Measurements from ENCODE around the gene CDH2. TPM values are rescaled to one million over a fixed set of nuclear protein-coding genes. Genes with fewer than 3 reads are reported as not detected.

Gene CDH2
- total and polyA plus RNA-seq, 2 experiments from 2014 or later: 81.8 to 117 TPM

- Histone ChIP-seq H3K36me3 (replicated peaks; ENCODE audit: insufficient read depth, low read depth) (no peaks in the 10 kb centered on the region), H3K27me3 (no peaks in the 10 kb centered on the region), H2AFZ (no peak overlapping the region), H3K27ac (no peak overlapping the region), H3K4me1 (ENCODE audit: insufficient read depth) (peaks cover 6% of the 10 kb centered on the region), H3K79me2 (peaks cover 7% of the 10 kb centered on the region), H4K20me1 (ENCODE audit: insufficient read depth, poor library complexity, severe bottlenecking) (no peaks in the 10 kb centered on the region), H3K4me3 (no peak overlapping the region), H3K9me2 (replicated peaks; ENCODE audit: insufficient read depth) (no peaks in the 10 kb centered on the region), H3K4me2 (no peak overlapping the region), H3K9me3 (ENCODE audit: low read depth) (no peaks in the 10 kb centered on the region)
- no peak for DNase-seq (ENCODE audit: low spot score)
- TF ChIP-seq CTCF (IDR thresholded peaks at IDR 0.05; ENCODE audit: poor library complexity) (no peak), EZH2phosphoT487 (IDR thresholded peaks at IDR 0.05; ENCODE audit: low read depth, severe bottlenecking, unreplicated experiment) (no peak), EZH2 (IDR thresholded peaks at IDR 0.05; ENCODE audit: borderline replicate concordance) (no peak)
These were observed 158.6 kb downstream of the CDH2 start for GRCh38 chr18:28018351-28018750.

DNA sequence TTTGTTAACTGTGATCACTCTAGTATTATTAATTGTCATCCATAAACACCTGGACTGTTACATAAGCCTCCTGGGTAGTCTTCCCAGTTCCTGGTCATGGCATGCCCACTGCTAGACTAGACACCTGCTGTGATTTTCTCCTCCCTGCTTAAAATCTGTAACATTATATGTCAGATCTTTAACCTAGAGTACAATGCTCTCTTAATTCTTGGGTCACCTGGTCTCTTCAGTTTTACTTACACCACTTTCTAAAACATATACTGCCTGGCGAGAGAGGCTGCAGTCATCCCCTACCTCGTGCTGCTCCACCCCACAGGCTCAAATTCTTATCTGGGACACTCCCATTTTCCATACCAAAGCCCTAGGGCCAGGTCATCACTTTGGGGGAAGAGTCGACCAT, 161.3 kb downstream of the CDH2 start:
- Histone ChIP-seq H3K36me3 (replicated peaks; ENCODE audit: insufficient read depth, low read depth) (no peaks in the 10 kb centered on the region), H3K27me3 (no peaks in the 10 kb centered on the region), H3K4me2 (no peak overlapping the region), H3K9me2 (replicated peaks; ENCODE audit: insufficient read depth) (no peaks in the 10 kb centered on the region), H2AFZ (no peak overlapping the region), H3K4me1 (ENCODE audit: insufficient read depth) (peaks cover 19% of the 10 kb centered on the region), H4K20me1 (ENCODE audit: insufficient read depth, poor library complexity, severe bottlenecking) (no peaks in the 10 kb centered on the region), H3K79me2 (peaks cover 7% of the 10 kb centered on the region), H3K4me3 (no peak overlapping the region), H3K9me3 (ENCODE audit: low read depth) (no peaks in the 10 kb centered on the region), H3K27ac (no peak overlapping the region)
- 74% methylated on average over 3 of the region's 3 CpGs for WGBS (ENCODE audit: low lambda C conversion rate, missing lambda C conversion rate)
- TF ChIP-seq EZH2 (IDR thresholded peaks at IDR 0.05; ENCODE audit: borderline replicate concordance): no peak
- no peak for TF ChIP-seq CTCF (IDR thresholded peaks at IDR 0.05; ENCODE audit: poor library complexity)
- TF ChIP-seq EZH2phosphoT487 (IDR thresholded peaks at IDR 0.05; ENCODE audit: low read depth, severe bottlenecking, unreplicated experiment): no peak
- DNase-seq (ENCODE audit: low spot score): no peak

DNA sequence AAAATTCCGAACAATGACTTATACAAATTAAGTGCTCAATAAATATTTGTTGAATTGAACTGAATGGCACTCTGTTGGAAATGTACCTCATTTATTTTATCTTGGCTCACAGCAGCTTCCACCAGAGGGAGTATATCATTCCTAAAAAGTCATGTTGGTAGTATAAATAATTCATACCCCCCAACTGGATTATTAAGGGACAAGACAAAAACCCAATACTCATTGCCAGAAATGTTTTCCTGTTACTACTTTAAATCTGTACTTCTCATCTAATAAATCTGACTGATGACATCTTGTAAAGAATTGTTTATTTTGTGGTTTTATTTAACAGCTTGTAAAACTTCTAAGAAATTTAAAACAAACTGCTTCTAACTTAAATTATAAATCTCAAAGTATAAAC, 163.9 kb downstream of the CDH2 start:
- peak; percentile 17 for DNase-seq (ENCODE audit: low spot score)
- 81% methylated on average over 1 of the region's 1 CpG for WGBS (ENCODE audit: low lambda C conversion rate, missing lambda C conversion rate)
- H3K9me2 ChIP-seq (replicated peaks; ENCODE audit: insufficient read depth): no peaks in the 10 kb centered on the region
- H3K36me3 ChIP-seq (replicated peaks; ENCODE audit: insufficient read depth, low read depth): no peaks in the 10 kb centered on the region
- H3K4me3 ChIP-seq: no peak overlapping the region
- TF ChIP-seq EZH2phosphoT487 (IDR thresholded peaks at IDR 0.05; ENCODE audit: low read depth, severe bottlenecking, unreplicated experiment) (peak; percentile 87), EZH2 (IDR thresholded peaks at IDR 0.05; ENCODE audit: borderline replicate concordance) (no peak), CTCF (IDR thresholded peaks at IDR 0.05; ENCODE audit: poor library complexity) (peak; percentile 55)
- H3K4me2 ChIP-seq: no peak overlapping the region
- no peak overlapping the region for H3K27ac ChIP-seq
- peaks cover 19% of the 10 kb centered on the region for H3K4me1 ChIP-seq (ENCODE audit: insufficient read depth)
- H2AFZ ChIP-seq: no peak overlapping the region
- peaks cover 7% of the 10 kb centered on the region for H3K79me2 ChIP-seq
- H4K20me1 ChIP-seq (ENCODE audit: insufficient read depth, poor library complexity, severe bottlenecking): no peaks in the 10 kb centered on the region
- no peaks in the 10 kb centered on the region for H3K27me3 ChIP-seq
- no peaks in the 10 kb centered on the region for H3K9me3 ChIP-seq (ENCODE audit: low read depth)

GRCh38 chr18:28012336-28012735, 164.6 kb downstream of the CDH2 start:
- no peak for DNase-seq (ENCODE audit: low spot score)
- Histone ChIP-seq H3K4me3 (no peak overlapping the region), H3K36me3 (replicated peaks; ENCODE audit: insufficient read depth, low read depth) (no peaks in the 10 kb centered on the region), H3K9me3 (ENCODE audit: low read depth) (no peaks in the 10 kb centered on the region), H3K79me2 (peaks cover 7% of the 10 kb centered on the region), H3K4me2 (no peak overlapping the region), H2AFZ (no peak overlapping the region), H3K27me3 (no peaks in the 10 kb centered on the region), H3K27ac (no peak overlapping the region), H3K4me1 (ENCODE audit: insufficient read depth) (peaks cover 19% of the 10 kb centered on the region), H3K9me2 (replicated peaks; ENCODE audit: insufficient read depth) (no peaks in the 10 kb centered on the region), H4K20me1 (ENCODE audit: insufficient read depth, poor library complexity, severe bottlenecking) (no peaks in the 10 kb centered on the region)
- no peak for TF ChIP-seq EZH2 (IDR thresholded peaks at IDR 0.05; ENCODE audit: borderline replicate concordance)
- TF ChIP-seq CTCF (IDR thresholded peaks at IDR 0.05; ENCODE audit: poor library complexity): no peak
- no peak for TF ChIP-seq EZH2phosphoT487 (IDR thresholded peaks at IDR 0.05; ENCODE audit: low read depth, severe bottlenecking, unreplicated experiment)
